Transverse colon (tissue), 1 donor: ENCODE results near the gene WNT4.

Experiments
- EP300 ChIP-seq: sonication (generic); formaldehyde crosslinking; IDR thresholded peaks from one replicate; pipeline ENCODE4 v1.6.1; 2017; ENCODE audit warnings: antibody characterized with exemption, low read depth
- POLR2A ChIP-seq: fragments of 450-650 bp; IDR thresholded peaks from one replicate; pipeline ENCODE4 v1.6.1; 2016; ENCODE audit warnings: antibody characterized with exemption, mild to moderate bottlenecking, moderate library complexity

- TF ChIP-seq POLR2A: no peak
- no peak for TF ChIP-seq EP300
Observed at GRCh38 chr1:22112554-22112953, 30.3 kb downstream of the WNT4 start.
